Parathyroid adenoma (tissue), 2 donors: ENCODE measurements around the gene HMCN1.

Experiments
- H2AFZ ChIP-seq: fragments of 300-600 bp; sonication (generic); one replicate; pipeline ENCODE4 v1.7.0; 2017; ENCODE audit warnings: antibody characterized with exemption, mild to moderate bottlenecking
- H3K27ac ChIP-seq: fragments of 300-600 bp; sonication (generic); one replicate; pipeline ENCODE4 v1.7.0; 2017
- H3K27me3 ChIP-seq: fragments of 300-600 bp; sonication (generic); one replicate; pipeline ENCODE4 v1.7.0; 2017; ENCODE audit warnings: low read length; ENCODE audit not compliant: control insufficient read depth, insufficient read depth
- H3K36me3 ChIP-seq: fragments of 300-600 bp; sonication (generic); one replicate; pipeline ENCODE4 v1.7.0; 2017; ENCODE audit warnings: low read length; ENCODE audit not compliant: control insufficient read depth, insufficient read depth
- H3K4me1 ChIP-seq: fragments of 300-600 bp; sonication (generic); one replicate; pipeline ENCODE4 v1.7.0; 2017; ENCODE audit warnings: control low read depth
- H3K4me2 ChIP-seq: fragments of 300-600 bp; sonication (generic); one replicate; pipeline ENCODE4 v1.7.0; 2017; ENCODE audit warnings: low read length
- H3K4me3 ChIP-seq: fragments of 300-600 bp; sonication (generic); one replicate; pipeline ENCODE4 v1.7.0; 2017; ENCODE audit warnings: low read depth, low read length
- H3K79me2 ChIP-seq: fragments of 300-600 bp; sonication (generic); one replicate; pipeline ENCODE4 v1.7.0; 2017; ENCODE audit warnings: control low read depth
- H3K9ac ChIP-seq: fragments of 300-600 bp; sonication (generic); one replicate; pipeline ENCODE4 v1.7.0; 2017; ENCODE audit warnings: mild to moderate bottlenecking
- H3K9me3 ChIP-seq: fragments of 300-600 bp; sonication (generic); one replicate; pipeline ENCODE4 v1.7.0; 2017; ENCODE audit warnings: low read length; ENCODE audit not compliant: control insufficient read depth
- CTCF ChIP-seq: fragments of 300-600 bp; sonication (generic); IDR thresholded peaks from one replicate; pipeline ENCODE4 v1.7.0; 2017; ENCODE audit warnings: antibody characterized with exemption, mild to moderate bottlenecking
- donor health status: primary hyperparathyroidism.

Gene HMCN1

GRCh38 chr1:185856482-185856881 is 122.3 kb downstream of the HMCN1 start:
- Histone ChIP-seq H3K36me3 (no peaks in the 10 kb centered on the region), H3K9me3 (no peaks in the 10 kb centered on the region), H2AFZ (no peak overlapping the region), H3K4me2 (no peak overlapping the region), H3K27me3 (no peaks in the 10 kb centered on the region), H3K79me2 (no peaks in the 10 kb centered on the region), H3K4me1 (no peaks in the 10 kb centered on the region), H3K27ac (no peak overlapping the region), H3K9ac (no peak overlapping the region), H3K4me3 (no peak overlapping the region)
- no peak for TF ChIP-seq CTCF

GRCh38 chr1:185857442-185857841 is 123.3 kb downstream of the HMCN1 start:
- Histone ChIP-seq H3K36me3 (no peaks in the 10 kb centered on the region), H3K79me2 (no peaks in the 10 kb centered on the region), H3K4me3 (no peak overlapping the region), H3K4me1 (no peaks in the 10 kb centered on the region), H3K27ac (no peak overlapping the region), H3K4me2 (no peak overlapping the region), H3K27me3 (no peaks in the 10 kb centered on the region), H3K9me3 (no peaks in the 10 kb centered on the region), H3K9ac (no peak overlapping the region), H2AFZ (no peak overlapping the region)
- no peak for TF ChIP-seq CTCF

DNA sequence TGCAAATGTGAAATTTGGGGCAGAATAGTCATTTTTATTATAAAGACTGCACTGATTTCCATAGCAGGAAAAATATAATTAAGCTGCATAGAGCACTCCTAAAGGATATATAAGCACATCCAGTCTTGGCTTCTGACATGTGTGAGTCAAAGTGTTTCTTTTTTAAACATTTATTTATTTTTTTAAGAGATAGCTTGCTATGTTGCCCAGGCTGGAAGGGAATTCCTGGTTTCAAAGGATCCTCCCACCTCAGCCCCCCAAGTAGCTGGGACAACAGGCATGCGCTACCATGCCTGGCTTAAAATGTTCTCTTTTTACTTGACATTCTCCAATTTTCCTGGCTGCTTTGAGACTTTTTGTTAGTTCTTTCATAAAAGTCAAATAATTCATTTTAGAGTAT is 126.1 kb downstream of the HMCN1 start:
- H3K36me3 ChIP-seq = no peaks in the 10 kb centered on the region
- H3K4me3 ChIP-seq = no peak overlapping the region
- H3K27me3 ChIP-seq = no peaks in the 10 kb centered on the region
- no peak overlapping the region for H2AFZ ChIP-seq
- no peak overlapping the region for H3K4me2 ChIP-seq
- H3K9me3 ChIP-seq = no peaks in the 10 kb centered on the region
- H3K4me1 ChIP-seq = no peaks in the 10 kb centered on the region
- H3K9ac ChIP-seq = no peak overlapping the region
- H3K27ac ChIP-seq = no peak overlapping the region
- TF ChIP-seq CTCF = no peak
- no peaks in the 10 kb centered on the region for H3K79me2 ChIP-seq

GRCh38 chr1:185860859-185861258 is 126.7 kb downstream of the HMCN1 start:
- Histone ChIP-seq H3K79me2 (no peaks in the 10 kb centered on the region), H3K4me1 (no peaks in the 10 kb centered on the region), H2AFZ (no peak overlapping the region), H3K9ac (no peak overlapping the region), H3K4me2 (no peak overlapping the region), H3K27ac (no peak overlapping the region), H3K36me3 (no peaks in the 10 kb centered on the region), H3K27me3 (no peaks in the 10 kb centered on the region), H3K9me3 (no peaks in the 10 kb centered on the region), H3K4me3 (no peak overlapping the region)
- no peak for TF ChIP-seq CTCF

DNA sequence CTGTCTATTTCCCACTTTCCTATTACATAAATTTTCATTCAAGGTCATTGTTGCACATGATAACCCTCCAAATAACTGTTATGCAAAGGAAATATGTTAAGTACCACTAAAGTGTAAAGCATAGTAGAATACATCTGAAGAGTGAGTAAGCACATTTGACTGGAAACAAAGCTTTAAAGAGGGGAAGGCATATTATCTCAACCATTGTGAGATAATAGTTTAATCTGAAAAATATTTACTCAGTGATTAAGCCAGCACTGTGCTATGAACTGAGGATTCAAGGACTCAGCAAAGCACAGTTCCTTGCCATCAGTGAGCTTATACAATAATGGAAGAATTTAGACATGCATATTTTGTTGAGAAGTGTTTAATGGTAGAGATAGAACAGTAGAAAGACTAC is 127.4 kb downstream of the HMCN1 start:
- H3K4me1 ChIP-seq = no peaks in the 10 kb centered on the region
- no peak overlapping the region for H2AFZ ChIP-seq
- TF ChIP-seq CTCF = no peak
- no peaks in the 10 kb centered on the region for H3K79me2 ChIP-seq
- H3K9ac ChIP-seq = no peak overlapping the region
- H3K27me3 ChIP-seq = no peaks in the 10 kb centered on the region
- no peaks in the 10 kb centered on the region for H3K9me3 ChIP-seq
- no peak overlapping the region for H3K4me2 ChIP-seq
- H3K4me3 ChIP-seq = no peak overlapping the region
- no peaks in the 10 kb centered on the region for H3K36me3 ChIP-seq
- H3K27ac ChIP-seq = no peak overlapping the region
